Eye (tissue), 1 donor: ENCODE results near the gene FDX1.
"Not testable (repeated sequence)": the region's sequence is repeated elsewhere in the genome, so short reads cannot be mapped to it uniquely, and the experiment has no call there.

Source experiments
- DNase-seq: peaks from one replicate; pipeline ENCODE4 v3.0.0-alpha.2; 2015

FDX1 gene

GRCh38 chr11:110429731-110430266 is at the start of gene FDX1:
Gene FDX1 (plus strand): TSS chr11:110429948. CDS start chr11:110430121, 173 bp downstream.
- DNase-seq: peak; percentile 96

GRCh38 chr11:110380836-110381622 is 48.7 kb upstream of the FDX1 start:
- DNase-seq: no peak

GRCh38 chr11:110388231-110388630 is 41.5 kb upstream of the FDX1 start:
- DNase-seq: not testable (repeated sequence)

GRCh38 chr11:110389965-110390364 is 39.8 kb upstream of the FDX1 start:
- no peak for DNase-seq

- DNase-seq: no peak
These were observed 37.7 kb upstream of the FDX1 start for GRCh38 chr11:110392056-110392455.

- DNase-seq: not testable (repeated sequence)
These were observed 32.0 kb upstream of the FDX1 start for GRCh38 chr11:110397668-110398286.

GRCh38 chr11:110403585-110403984 is 26.2 kb upstream of the FDX1 start:
- DNase-seq: not testable (repeated sequence)

- not testable (repeated sequence) for DNase-seq
These were observed 24.1 kb upstream of the FDX1 start for GRCh38 chr11:110405636-110406035.

GRCh38 chr11:110407315-110407714 is 22.4 kb upstream of the FDX1 start:
- no peak for DNase-seq

- no peak for DNase-seq
These were observed 20.6 kb upstream of the FDX1 start for GRCh38 chr11:110409174-110409573.

GRCh38 chr11:110410651-110411050 is 19.1 kb upstream of the FDX1 start:
- no peak for DNase-seq

- no peak for DNase-seq
These were observed 14.7 kb upstream of the FDX1 start for GRCh38 chr11:110415081-110415480.

GRCh38 chr11:110421658-110422057 is 8.1 kb upstream of the FDX1 start:
- DNase-seq: not testable (repeated sequence)

GRCh38 chr11:110422306-110422905 is 7.3 kb upstream of the FDX1 start:
- DNase-seq: no peak

- no peak for DNase-seq
These were observed 4.8 kb upstream of the FDX1 start for GRCh38 chr11:110424775-110425444.

- peak; percentile 40 for DNase-seq
These were observed 3.8 kb upstream of the FDX1 start for GRCh38 chr11:110425751-110426545.

GRCh38 chr11:110428040-110428439 is 1.7 kb upstream of the FDX1 start:
- no peak for DNase-seq

- no peak for DNase-seq
These were observed 605 bp upstream of the FDX1 start for GRCh38 chr11:110428956-110429730.

GRCh38 chr11:110430267-110431050 is 711 bp downstream of the FDX1 start:
- DNase-seq: peak; percentile 75

GRCh38 chr11:110431051-110431672 is 1.4 kb downstream of the FDX1 start:
- DNase-seq: peak; percentile 63
